ENCODE results near the gene FOXJ3. TPM values are rescaled to one million over a fixed set of nuclear protein-coding genes. Genes with fewer than 3 reads are reported as not detected.

FOXJ3 gene
- total RNA-seq, 1 experiment from 2014 or later, result 51.4 TPM

DNA sequence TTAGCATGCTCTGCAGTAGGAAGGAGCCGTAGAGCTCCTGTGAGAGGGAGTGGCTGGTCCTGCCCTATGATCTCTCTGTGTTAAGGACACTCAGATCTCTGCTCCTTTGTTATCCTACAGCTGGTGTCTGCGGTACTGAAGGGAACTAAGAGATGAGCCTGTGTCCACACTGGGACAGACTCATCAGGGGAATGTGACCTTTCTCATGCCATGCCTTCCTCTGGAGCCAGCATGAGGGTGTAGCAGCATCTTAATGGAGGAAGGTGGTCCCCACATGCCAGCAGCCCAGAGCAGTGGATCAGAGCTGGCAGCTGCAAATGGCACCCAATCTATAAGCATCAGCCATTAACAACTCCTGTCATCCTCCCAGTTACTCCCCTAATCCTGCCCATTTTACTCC lies 206.5 kb downstream of the FOXJ3 start:
- CTCF ChIA-PET, result no interaction called here
- no peaks in the 10 kb centered on the region for H3K36me3 Mint-ChIP-seq (ENCODE audit: insufficient read depth, unreplicated experiment)

DNA sequence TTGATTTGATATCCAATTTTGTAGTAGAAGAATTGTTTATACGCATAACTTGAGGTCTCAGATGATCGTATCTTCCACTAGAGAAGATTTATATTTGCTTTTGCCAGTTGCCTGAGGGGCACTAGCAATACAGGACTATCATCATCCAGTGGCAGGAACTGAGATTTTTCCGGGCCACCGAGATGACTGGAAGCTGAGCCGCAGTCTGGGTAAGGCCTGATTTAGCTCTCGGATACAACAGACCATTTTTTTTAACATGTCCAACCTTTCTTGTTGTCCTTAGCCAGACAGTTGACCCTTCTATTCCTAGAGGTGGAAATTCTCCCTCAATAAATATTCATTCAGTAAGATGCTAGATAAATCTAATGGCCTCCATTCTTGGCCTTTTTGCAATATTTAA lies 207.3 kb downstream of the FOXJ3 start:
- intact Hi-C loops (cut with micrococcal nuclease; ENCODE audit: unreplicated experiment), result no loop called here
- no TSS peak for BruUV-seq (replicated peaks)
- H3K4me3 Mint-ChIP-seq (ENCODE audit: low read depth, unreplicated experiment), result no peak overlapping the region
- TF ChIP-seq, protein P1, sequence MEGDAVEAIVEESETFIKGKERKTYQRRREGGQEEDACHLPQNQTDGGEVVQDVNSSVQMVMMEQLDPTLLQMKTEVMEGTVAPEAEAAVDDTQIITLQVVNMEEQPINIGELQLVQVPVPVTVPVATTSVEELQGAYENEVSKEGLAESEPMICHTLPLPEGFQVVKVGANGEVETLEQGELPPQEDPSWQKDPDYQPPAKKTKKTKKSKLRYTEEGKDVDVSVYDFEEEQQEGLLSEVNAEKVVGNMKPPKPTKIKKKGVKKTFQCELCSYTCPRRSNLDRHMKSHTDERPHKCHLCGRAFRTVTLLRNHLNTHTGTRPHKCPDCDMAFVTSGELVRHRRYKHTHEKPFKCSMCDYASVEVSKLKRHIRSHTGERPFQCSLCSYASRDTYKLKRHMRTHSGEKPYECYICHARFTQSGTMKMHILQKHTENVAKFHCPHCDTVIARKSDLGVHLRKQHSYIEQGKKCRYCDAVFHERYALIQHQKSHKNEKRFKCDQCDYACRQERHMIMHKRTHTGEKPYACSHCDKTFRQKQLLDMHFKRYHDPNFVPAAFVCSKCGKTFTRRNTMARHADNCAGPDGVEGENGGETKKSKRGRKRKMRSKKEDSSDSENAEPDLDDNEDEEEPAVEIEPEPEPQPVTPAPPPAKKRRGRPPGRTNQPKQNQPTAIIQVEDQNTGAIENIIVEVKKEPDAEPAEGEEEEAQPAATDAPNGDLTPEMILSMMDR (IDR thresholded peaks at IDR 0.05; ENCODE audit: unreplicated experiment), result no peak
- no peak overlapping the region for H3K27ac Mint-ChIP-seq (ENCODE audit: unreplicated experiment)
- CTCF ChIA-PET, result no interaction called here
- peaks cover 2% of the 10 kb centered on the region for H3K9me3 Mint-ChIP-seq (ENCODE audit: low read depth, unreplicated experiment)
- H3K36me3 Mint-ChIP-seq (ENCODE audit: insufficient read depth, unreplicated experiment), result no peaks in the 10 kb centered on the region
- peaks cover 46% of the 10 kb centered on the region for H3K27me3 Mint-ChIP-seq (ENCODE audit: unreplicated experiment)
- no peaks in the 10 kb centered on the region for H3K4me1 Mint-ChIP-seq (ENCODE audit: low read depth, unreplicated experiment)
- DNase-seq, result no peak

More for the DNA sequence above, 206.5 kb downstream of the FOXJ3 start:
- TF ChIP-seq, protein P1 (IDR thresholded peaks at IDR 0.05; ENCODE audit: unreplicated experiment), result no peak
- no peak overlapping the region for H3K4me3 Mint-ChIP-seq (ENCODE audit: low read depth, unreplicated experiment)
- no peaks in the 10 kb centered on the region for H3K4me1 Mint-ChIP-seq (ENCODE audit: low read depth, unreplicated experiment)
- BruUV-seq (replicated peaks), result no TSS peak
- intact Hi-C loops (cut with micrococcal nuclease; ENCODE audit: unreplicated experiment), result no loop called here
- H3K27ac Mint-ChIP-seq (ENCODE audit: unreplicated experiment), result no peak overlapping the region
- H3K27me3 Mint-ChIP-seq (ENCODE audit: unreplicated experiment), result peaks cover 52% of the 10 kb centered on the region
- DNase-seq, result no peak
- H3K9me3 Mint-ChIP-seq (ENCODE audit: low read depth, unreplicated experiment), result peaks cover under 1% of the 10 kb centered on the region

Other genes starting within 250 kb of the FOXJ3 start
- gene GUCA2B, start 181.8 kb downstream of the FOXJ3 start, total RNA-seq (2022), result not detected in 2 replicates
- gene GUCA2A, start 170.5 kb downstream of the FOXJ3 start, total RNA-seq (2022), result not detected in 2 replicates
- 0.95 and 1.3 TPM in 2 replicates for gene RIMKLA, start 45.6 kb upstream of the FOXJ3 start, total RNA-seq (2022)
- 0.83 and 1.1 TPM in 2 replicates for gene ZMYND12, start 120.8 kb upstream of the FOXJ3 start, total RNA-seq (2022)
- gene PPCS, start 121.3 kb upstream of the FOXJ3 start, total RNA-seq (2022), result 67.8 and 72.8 TPM in 2 replicates
- 4.4 and 5.1 TPM in 2 replicates for gene CCDC30, start 128.1 kb upstream of the FOXJ3 start, total RNA-seq (2022)

All from Calu3 (cell line).